Muscle of leg (tissue), 11 donors: Measurements from ENCODE around the gene PLEKHA7. TPM values are rescaled to one million over a fixed set of nuclear protein-coding genes. Genes with fewer than 3 reads are reported as not detected.
A peak's percentile ranks its signal among the peaks of the same experiment; 100 is the strongest.

Experiments used
- DNase-seq: peaks from one replicate; pipeline ENCODE4 v3.0.0; 2013
- H3K27ac ChIP-seq: one replicate; pipeline ENCODE4 v1.5.1; 2013; ENCODE audit warnings: mild to moderate bottlenecking, low read length, control low read depth
- H3K27me3 ChIP-seq: one replicate; pipeline ENCODE4 v1.6.1; 2013; ENCODE audit warnings: low read length; ENCODE audit not compliant: control insufficient read depth, insufficient read depth
- H3K36me3 ChIP-seq: one replicate; pipeline ENCODE4 v1.6.1; 2013; ENCODE audit warnings: low read length; ENCODE audit not compliant: control insufficient read depth, insufficient read depth
- H3K4me1 ChIP-seq: one replicate; pipeline ENCODE4 v1.6.1; 2013; ENCODE audit warnings: low read length; ENCODE audit not compliant: control insufficient read depth, insufficient read depth
- H3K4me3 ChIP-seq: one replicate; pipeline ENCODE4 v1.5.1; 2013; ENCODE audit warnings: low read length, control low read depth
- H3K9me3 ChIP-seq: replicated peaks from 2 replicates; pipeline ENCODE4 v1.6.1; 2013; ENCODE audit warnings: low read depth, low read length; ENCODE audit not compliant: control insufficient read depth
- WGBS: methylation state at CpG from one replicate; pipeline ENCODE4 v1.1.5; 2013; ENCODE audit warnings: missing lambda C conversion rate; ENCODE audit not compliant: insufficient coverage; 5-methylcytosine and 5-hydroxymethylcytosine counted together
- polyA plus RNA-seq, 8 donors: library from polyadenylated mRNA; unstranded; fragments of 120-200 nt; gene quantifications; one replicate each; pipeline versions ENCODE4 v1.2.1 to v1.2.3, GENCODE V29; 2013; ENCODE audit warnings: inconsistent platforms in 1 of 8, low replicate concordance in 1 of 8; ENCODE audit not compliant: insufficient read length in 8 of 8, insufficient read depth in 1 of 8
- total RNA-seq: library from RNA; stranded (reverse); fragments of 120-200 nt; gene quantifications from one replicate; pipeline ENCODE4 v1.2.4, GENCODE V29; 2013

The PLEKHA7 gene
- total and polyA plus RNA-seq, 9 donors, result 2.6 to 7.8 (median 4.2) TPM

- 80% methylated on average over 2 of the region's 5 CpGs for WGBS
Measured at GRCh38 chr11:16744128-16744725, 270.0 kb downstream of the PLEKHA7 start.

GRCh38 chr11:16743478-16743877, 270.7 kb downstream of the PLEKHA7 start:
- Histone ChIP-seq H3K4me3 (no peak overlapping the region), H3K27me3 (no peaks in the 10 kb centered on the region), H3K4me1 (peaks cover 7% of the 10 kb centered on the region), H3K9me3 (no peaks in the 10 kb centered on the region), H3K27ac (no peak overlapping the region), H3K36me3 (peaks cover 17% of the 10 kb centered on the region)
- WGBS, result no CpG with 5 or more reads among the region's 4 CpGs
- no peak for DNase-seq

More at GRCh38 chr11:16744128-16744725, 270.0 kb downstream of the PLEKHA7 start:
- no peaks in the 10 kb centered on the region for H3K27me3 ChIP-seq
- H3K4me3 ChIP-seq, result no peak overlapping the region
- no peak overlapping the region for H3K27ac ChIP-seq
- peaks cover 19% of the 10 kb centered on the region for H3K36me3 ChIP-seq
- H3K4me1 ChIP-seq, result peaks cover 7% of the 10 kb centered on the region
- no peaks in the 10 kb centered on the region for H3K9me3 ChIP-seq
- no peak for DNase-seq

- H3K4me3 ChIP-seq, result no peak overlapping the region
Measured at GRCh38 chr11:16741473-16741872, 272.7 kb downstream of the PLEKHA7 start.

GRCh38 chr11:16738947-16739815, 275.0 kb downstream of the PLEKHA7 start:
- WGBS, result 1% methylated on average over 16 of the region's 32 CpGs
- peaks cover 9% of the 10 kb centered on the region for H3K36me3 ChIP-seq
- H3K27ac ChIP-seq, result peak overlapping the region; percentile 96
- DNase-seq, result peak; percentile 57
- no peaks in the 10 kb centered on the region for H3K9me3 ChIP-seq
- peak overlapping the region; percentile 86 for H3K4me3 ChIP-seq
- no peaks in the 10 kb centered on the region for H3K27me3 ChIP-seq
- H3K4me1 ChIP-seq, result peaks cover 9% of the 10 kb centered on the region

More at GRCh38 chr11:16741473-16741872, 272.7 kb downstream of the PLEKHA7 start:
- H3K36me3 ChIP-seq, result peaks cover 12% of the 10 kb centered on the region
- peaks cover 9% of the 10 kb centered on the region for H3K4me1 ChIP-seq
- H3K27ac ChIP-seq, result no peak overlapping the region
- no peaks in the 10 kb centered on the region for H3K9me3 ChIP-seq
- WGBS, result 90% methylated on average over 3 of the region's 4 CpGs
- H3K27me3 ChIP-seq, result no peaks in the 10 kb centered on the region
- DNase-seq, result no peak

- Histone ChIP-seq H3K4me1 (peaks cover 9% of the 10 kb centered on the region), H3K36me3 (peaks cover 9% of the 10 kb centered on the region), H3K9me3 (no peaks in the 10 kb centered on the region), H3K4me3 (peak within 1 kb of the TSS; percentile 86), H3K27ac (peak within 1 kb of the TSS; percentile 97), H3K27me3 (no peaks in the 10 kb centered on the region)
- WGBS, result under 1% methylated on average over 44 of the region's 47 CpGs
- peak; percentile 100 for DNase-seq
Measured at GRCh38 chr11:16738193-16738946, 275.8 kb downstream of the PLEKHA7 start, which contains the start of gene C11orf58. C11orf58 (plus strand) TSS chr11:16738647; CDS start chr11:16738779, 132 bp downstream.

GRCh38 chr11:16737818-16738192, 276.4 kb downstream of the PLEKHA7 start:
- Histone ChIP-seq H3K4me1 (peaks cover 9% of the 10 kb centered on the region), H3K4me3 (peak overlapping the region; percentile 86), H3K9me3 (no peaks in the 10 kb centered on the region), H3K27me3 (no peaks in the 10 kb centered on the region), H3K27ac (peak overlapping the region; percentile 97), H3K36me3 (peaks cover 9% of the 10 kb centered on the region)
- no CpG with 5 or more reads among the region's 6 CpGs for WGBS
- no peak for DNase-seq

Other genes with a start within 250 kb of the PLEKHA7 start
- gene RPS13, start 63.3 kb upstream of the PLEKHA7 start, total RNA-seq, result 1,791 TPM
- 1,000 to 10,000 TPM; 1,822 to 2,263 (median 1,951) TPM for gene RPS13, start 63.3 kb upstream of the PLEKHA7 start, polyA plus RNA-seq
- 33.9 TPM for gene PIK3C2A, start 193.6 kb upstream of the PLEKHA7 start, total RNA-seq
- 10 to 100 TPM; 11.7 to 28.3 (median 18.6) TPM for gene PIK3C2A, start 193.6 kb upstream of the PLEKHA7 start, polyA plus RNA-seq